HepG2 (cell line): ENCODE measurements around the gene GSDMA. TPM values are rescaled to one million over a fixed set of nuclear protein-coding genes. Genes with fewer than 3 reads are reported as not detected.

ENCODE experiments used
- BRD4 ChIP-seq: sonication (generic); formaldehyde crosslinking; IDR thresholded peaks from 2 replicates; pipeline ENCODE4 v1.4.0; 2020; ENCODE audit warnings: missing genetic modification reagents
- GABPA ChIP-seq, 2 experiments: IDR thresholded peaks; 2 replicates each; pipeline ENCODE4 v1.6.1; 2011 to 2016; ENCODE audit warnings: low read depth in 2 of 2, low read length in 1 of 2, missing biosample characterization in 1 of 2, missing genetic modification characterization in 1 of 2
- GABPB1 ChIP-seq: IDR thresholded peaks from 2 replicates; pipeline ENCODE4 v1.6.1; 2016; ENCODE audit warnings: mild to moderate bottlenecking, missing genetic modification reagents, moderate library complexity, missing compliant biosample characterization
- MAFF ChIP-seq: IDR thresholded peaks from 2 replicates; pipeline ENCODE4 v1.6.1; 2011; ENCODE audit warnings: low read depth, low read length, improper control_type of control experiment
- MTA3 ChIP-seq: sonication (generic); formaldehyde crosslinking; IDR thresholded peaks from 2 replicates; pipeline ENCODE4 v1.4.0; 2020; ENCODE audit warnings: missing genetic modification reagents
- NAIF1 ChIP-seq: sonication (generic); formaldehyde crosslinking; IDR thresholded peaks from 2 replicates; pipeline ENCODE4 v1.5.0; 2020; ENCODE audit warnings: mild to moderate bottlenecking, missing genetic modification reagents, borderline replicate concordance
- NR2F6 ChIP-seq, 2 experiments: IDR thresholded peaks; 2 replicates each; pipeline ENCODE4 v1.6.1; 2016; ENCODE audit warnings: antibody characterized with exemption in 1 of 2, mild to moderate bottlenecking in 1 of 2
- PRMT3 ChIP-seq: sonication (generic); formaldehyde crosslinking; IDR thresholded peaks from 2 replicates; pipeline ENCODE4 v1.8.1; 2022; ENCODE audit warnings: low read depth, mild to moderate bottlenecking, moderate library complexity, missing genetic modification reagents, borderline replicate concordance
- TBX3 ChIP-seq: fragments of 450-650 bp; IDR thresholded peaks from 2 replicates; pipeline ENCODE4 v1.6.1; 2017; ENCODE audit warnings: antibody characterized with exemption, mild to moderate bottlenecking, inconsistent platforms, borderline replicate concordance
- ZEB1 ChIP-seq: IDR thresholded peaks from 2 replicates; pipeline ENCODE4 v1.6.1; 2012; ENCODE audit warnings: mild to moderate bottlenecking, low read depth, inconsistent platforms; ENCODE audit not compliant: insufficient replicate concordance
- ZNF260 ChIP-seq: sonication (generic); formaldehyde crosslinking; IDR thresholded peaks from 2 replicates; pipeline ENCODE4 v1.4.0; 2020; ENCODE audit warnings: missing genetic modification reagents, low read depth, mild to moderate bottlenecking, borderline replicate concordance
- ZNF670 ChIP-seq: sonication (generic); formaldehyde crosslinking; IDR thresholded peaks from 2 replicates; pipeline ENCODE4 v1.8.0; 2022; ENCODE audit warnings: mild to moderate bottlenecking, missing genetic modification reagents, borderline replicate concordance
- ZNF839 ChIP-seq: sonication (generic); formaldehyde crosslinking; IDR thresholded peaks from 2 replicates; pipeline ENCODE4 v1.4.0; 2020; ENCODE audit warnings: missing genetic modification reagents, mild to moderate bottlenecking, borderline replicate concordance
- polyA plus RNA-seq, 8 experiments: library from polyadenylated mRNA; depleted of rRNA in 3 of 8; stranded (reverse) in 7 of 8; unstranded in 1 of 8; fragments of >200 nt; fragmentation: Illumina TruSeq in 4 of 8; extraction: Trizol in 4 of 8; gene quantifications; 2 replicates each; pipeline versions ENCODE4 v1.2.1 to v1.2.3, GENCODE V29; 2011 to 2016; ENCODE audit warnings: low read depth in 4 of 8, missing spikeins in 1 of 8, mixed read lengths in 1 of 8; ENCODE audit not compliant: insufficient read depth in 1 of 8
- total RNA-seq, 5 experiments: library from RNA; depleted of rRNA; stranded (reverse); fragments of >200 nt; fragmentation: Illumina TruSeq; extraction: Trizol; gene quantifications; 2 replicates each; pipeline ENCODE4 v1.2.3, GENCODE V29; 2016; ENCODE audit warnings: low read depth in 1 of 5
- TF ChIP-seq, protein P1 (sequence below): sonication (generic); formaldehyde crosslinking; IDR thresholded peaks from one replicate; pipeline ENCODE4 v1.5.1; 2020; ENCODE audit warnings: mild to moderate bottlenecking, missing genetic modification reagents; ENCODE audit errors: not compliant biosample characterization
- TF ChIP-seq, protein P2 (sequence below): IDR thresholded peaks from 2 replicates; pipeline ENCODE4 v1.6.1; 2012; ENCODE audit warnings: inconsistent platforms

GSDMA gene
- total and polyA plus RNA-seq, 2 of the 13 experiments (the other 11 are each of a cell fraction or from before 2014, with no cell fraction given): not detected

DNA sequence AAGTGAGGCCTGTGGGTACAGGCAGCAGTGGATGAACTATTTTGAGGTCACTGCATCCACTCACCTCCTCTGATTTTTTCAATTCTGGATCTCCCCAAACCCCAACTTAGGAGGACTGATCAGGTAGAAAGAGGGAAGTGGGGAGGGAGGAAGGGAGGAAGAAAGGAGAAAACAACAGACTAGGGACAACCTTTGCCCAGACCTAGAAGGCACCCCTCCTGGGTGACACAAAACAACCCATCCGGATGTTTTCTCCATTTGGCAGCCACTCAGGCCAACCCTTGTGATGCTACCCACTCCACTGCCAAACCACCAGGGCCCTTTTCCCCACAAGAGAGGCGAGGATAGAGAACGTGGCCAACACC is 38.1 kb upstream of the GSDMA start (continued):
- TF ChIP-seq, protein P1, sequence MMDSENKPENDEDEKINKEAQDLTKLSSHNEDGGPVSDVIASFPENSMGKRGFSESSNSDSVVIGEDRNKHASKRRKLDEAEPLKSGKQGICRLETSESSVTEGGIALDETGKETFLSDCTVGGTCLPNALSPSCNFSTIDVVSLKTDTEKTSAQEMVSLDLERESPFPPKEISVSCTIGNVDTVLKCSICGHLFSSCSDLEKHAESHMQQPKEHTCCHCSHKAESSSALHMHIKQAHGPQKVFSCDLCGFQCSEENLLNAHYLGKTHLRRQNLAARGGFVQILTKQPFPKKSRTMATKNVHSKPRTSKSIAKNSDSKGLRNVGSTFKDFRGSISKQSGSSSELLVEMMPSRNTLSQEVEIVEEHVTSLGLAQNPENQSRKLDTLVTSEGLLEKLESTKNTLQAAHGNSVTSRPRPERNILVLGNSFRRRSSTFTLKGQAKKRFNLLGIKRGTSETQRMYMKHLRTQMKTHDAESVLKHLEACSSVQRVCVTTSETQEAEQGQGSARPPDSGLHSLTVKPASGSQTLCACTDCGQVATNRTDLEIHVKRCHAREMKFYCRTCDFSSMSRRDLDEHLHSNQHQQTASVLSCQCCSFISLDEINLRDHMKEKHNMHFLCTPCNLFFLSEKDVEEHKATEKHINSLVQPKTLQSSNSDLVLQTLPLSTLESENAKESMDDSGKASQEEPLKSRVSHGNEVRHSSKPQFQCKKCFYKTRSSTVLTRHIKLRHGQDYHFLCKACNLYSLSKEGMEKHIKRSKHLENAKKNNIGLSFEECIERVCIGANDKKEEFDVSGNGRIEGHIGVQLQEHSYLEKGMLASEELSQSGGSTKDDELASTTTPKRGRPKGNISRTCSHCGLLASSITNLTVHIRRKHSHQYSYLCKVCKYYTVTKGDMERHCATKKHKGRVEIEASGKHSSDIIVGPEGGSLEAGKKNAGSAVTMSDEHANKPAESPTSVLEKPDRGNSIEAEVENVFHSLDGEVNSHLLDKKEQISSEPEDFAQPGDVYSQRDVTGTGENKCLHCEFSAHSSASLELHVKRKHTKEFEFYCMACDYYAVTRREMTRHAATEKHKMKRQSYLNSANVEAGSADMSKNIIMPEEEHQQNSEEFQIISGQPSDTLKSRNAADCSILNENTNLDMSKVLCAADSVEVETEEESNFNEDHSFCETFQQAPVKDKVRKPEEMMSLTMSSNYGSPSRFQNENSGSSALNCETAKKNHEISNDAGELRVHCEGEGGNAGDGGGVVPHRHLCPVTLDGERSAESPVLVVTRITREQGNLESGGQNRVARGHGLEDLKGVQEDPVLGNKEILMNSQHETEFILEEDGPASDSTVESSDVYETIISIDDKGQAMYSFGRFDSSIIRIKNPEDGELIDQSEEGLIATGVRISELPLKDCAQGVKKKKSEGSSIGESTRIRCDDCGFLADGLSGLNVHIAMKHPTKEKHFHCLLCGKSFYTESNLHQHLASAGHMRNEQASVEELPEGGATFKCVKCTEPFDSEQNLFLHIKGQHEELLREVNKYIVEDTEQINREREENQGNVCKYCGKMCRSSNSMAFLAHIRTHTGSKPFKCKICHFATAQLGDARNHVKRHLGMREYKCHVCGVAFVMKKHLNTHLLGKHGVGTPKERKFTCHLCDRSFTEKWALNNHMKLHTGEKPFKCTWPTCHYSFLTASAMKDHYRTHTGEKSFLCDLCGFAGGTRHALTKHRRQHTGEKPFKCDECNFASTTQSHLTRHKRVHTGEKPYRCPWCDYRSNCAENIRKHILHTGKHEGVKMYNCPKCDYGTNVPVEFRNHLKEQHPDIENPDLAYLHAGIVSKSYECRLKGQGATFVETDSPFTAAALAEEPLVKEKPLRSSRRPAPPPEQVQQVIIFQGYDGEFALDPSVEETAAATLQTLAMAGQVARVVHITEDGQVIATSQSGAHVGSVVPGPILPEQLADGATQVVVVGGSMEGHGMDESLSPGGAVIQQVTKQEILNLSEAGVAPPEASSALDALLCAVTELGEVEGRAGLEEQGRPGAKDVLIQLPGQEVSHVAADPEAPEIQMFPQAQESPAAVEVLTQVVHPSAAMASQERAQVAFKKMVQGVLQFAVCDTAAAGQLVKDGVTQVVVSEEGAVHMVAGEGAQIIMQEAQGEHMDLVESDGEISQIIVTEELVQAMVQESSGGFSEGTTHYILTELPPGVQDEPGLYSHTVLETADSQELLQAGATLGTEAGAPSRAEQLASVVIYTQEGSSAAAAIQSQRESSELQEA (CRISPR knock-in tag): no peak
- TF ChIP-seq GABPA (IDR thresholded peaks at IDR 0.05; ENCODE audit: low read depth, low read length) (no peak), GABPA (CRISPR knock-in tag; IDR thresholded peaks at IDR 0.05; ENCODE audit: low read depth) (no peak), ZNF260 (0 out of 2 replicates have a peak, but pooled peaks have one; percentile 14), ZNF839 (CRISPR knock-in tag) (no peak), PRMT3 (no peak), MAFF (no peak), ZNF670 (CRISPR knock-in tag) (no peak), BRD4 (CRISPR knock-in tag) (no peak), NR2F6 (IDR thresholded peaks at IDR 0.05) (no peak), NR2F6 (CRISPR knock-in tag; IDR thresholded peaks at IDR 0.05) (no peak), GABPB1 (CRISPR knock-in tag) (no peak), ZEB1 (no peak), TBX3 (no peak), NAIF1 (CRISPR knock-in tag) (peak; percentile 20; the same call in 1 of the 2 replicates), MTA3 (no peak)
- TF ChIP-seq, protein P2, sequence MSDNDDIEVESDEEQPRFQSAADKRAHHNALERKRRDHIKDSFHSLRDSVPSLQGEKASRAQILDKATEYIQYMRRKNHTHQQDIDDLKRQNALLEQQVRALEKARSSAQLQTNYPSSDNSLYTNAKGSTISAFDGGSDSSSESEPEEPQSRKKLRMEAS: no peak
